Activated T-helper 1 cell treated with anti-CD3 and anti-CD28 coated beads, Interleukin-12 subunit alpha, Interleukin-12 subunit beta, Interleukin-2, Interleukin-4 antibody, amounts not matched to agents 30 ng/mL and 10 ng/mL and 1 ng/mL, durations not matched to agents 14 hours and 24 hours and 36 hours (primary cell): ENCODE data around the gene TBL1X. TPM values are rescaled to one million over a fixed set of nuclear protein-coding genes. Genes with fewer than 3 reads are reported as not detected.

Experiments
- DNase-seq: peaks from one replicate; pipeline ENCODE4 v3.0.0; 2021; ENCODE audit warnings: low spot score
- H3K27ac Mint-ChIP-seq: one replicate; pipeline ENCODE4 v1.8.0; 2021; ENCODE audit warnings: mild to moderate bottlenecking, mixed read lengths
- H3K27me3 Mint-ChIP-seq: one replicate; pipeline ENCODE4 v1.8.0; 2022; ENCODE audit warnings: mild to moderate bottlenecking, moderate library complexity, mixed read lengths; ENCODE audit not compliant: insufficient read depth
- H3K36me3 Mint-ChIP-seq: one replicate; pipeline ENCODE4 v1.8.0; 2021; ENCODE audit warnings: low read depth, mixed read lengths
- H3K4me1 Mint-ChIP-seq: one replicate; pipeline ENCODE4 v1.8.0; 2021; ENCODE audit warnings: low read depth, mixed read lengths
- H3K4me3 Mint-ChIP-seq: one replicate; pipeline ENCODE4 v1.8.0; 2021; ENCODE audit warnings: mild to moderate bottlenecking, moderate library complexity, mixed read lengths
- H3K9me3 Mint-ChIP-seq: one replicate; pipeline ENCODE4 v1.8.0; 2021; ENCODE audit warnings: mixed read lengths
- intact Hi-C: fragments of 100-400 bp; cut with micrococcal nuclease; formaldehyde crosslinking; loops from one replicate; pipeline ENCODE4 v1.15.1; 2024
- total RNA-seq: library from RNA; stranded (reverse); gene quantifications from 2 replicates; pipeline ENCODE4 v1.2.3, GENCODE V29; 2022

Gene TBL1X
- total RNA-seq, 1 donor from 2014 or later: 24.0 TPM

DNA sequence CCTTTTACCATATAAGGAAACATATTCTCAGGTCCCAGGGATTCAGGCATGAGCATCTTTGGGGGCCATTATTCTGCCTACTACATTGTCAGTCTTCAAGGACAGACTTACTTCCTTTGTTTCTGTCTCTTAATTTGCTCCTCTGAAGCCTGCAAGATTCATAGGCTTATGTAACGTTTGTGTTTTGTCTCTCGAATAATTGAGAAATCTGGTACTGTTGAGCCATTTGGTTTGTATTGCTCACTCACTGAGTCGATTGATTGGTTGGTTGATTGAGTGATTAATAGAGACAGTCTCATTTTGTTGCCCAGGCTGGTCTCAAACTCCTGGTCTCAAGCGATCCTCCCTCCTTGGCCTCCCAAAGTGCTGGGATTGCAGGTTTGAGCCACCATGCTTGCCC, 23.7 kb downstream of the TBL1X start:
- no peaks in the 10 kb centered on the region for H3K27me3 Mint-ChIP-seq
- H3K9me3 Mint-ChIP-seq: no peaks in the 10 kb centered on the region
- DNase-seq: no peak
- H3K27ac Mint-ChIP-seq: no peak overlapping the region
- intact Hi-C loops: no loop called here
- no peak overlapping the region for H3K4me3 Mint-ChIP-seq
- no peaks in the 10 kb centered on the region for H3K4me1 Mint-ChIP-seq
- H3K36me3 Mint-ChIP-seq: peaks cover 16% of the 10 kb centered on the region

DNA sequence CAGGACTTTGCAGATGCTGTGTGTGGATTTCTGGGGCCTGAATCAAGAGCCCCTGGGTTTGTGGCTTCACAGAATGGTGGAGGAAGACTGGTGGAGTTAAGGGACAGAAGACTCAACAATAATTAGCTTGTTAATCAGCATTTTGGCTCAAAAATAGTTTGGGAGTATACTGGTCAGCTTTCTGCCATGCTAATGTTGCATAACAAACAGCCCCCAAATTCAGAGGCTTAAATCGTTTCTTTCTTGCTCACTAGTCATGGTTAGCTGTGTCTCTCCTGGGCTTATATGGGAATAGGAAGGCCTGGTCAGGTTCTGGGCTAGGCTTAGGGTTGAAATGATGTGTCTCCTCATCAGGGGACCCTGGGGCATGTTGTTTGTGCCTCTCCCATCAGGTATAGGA, 24.4 kb downstream of the TBL1X start:
- no peaks in the 10 kb centered on the region for H3K27me3 Mint-ChIP-seq
- no peaks in the 10 kb centered on the region for H3K9me3 Mint-ChIP-seq
- H3K4me3 Mint-ChIP-seq: no peak overlapping the region
- no peaks in the 10 kb centered on the region for H3K4me1 Mint-ChIP-seq
- no peak overlapping the region for H3K27ac Mint-ChIP-seq
- DNase-seq: no peak
- H3K36me3 Mint-ChIP-seq: peaks cover 14% of the 10 kb centered on the region
- intact Hi-C loops: no loop called here

DNA sequence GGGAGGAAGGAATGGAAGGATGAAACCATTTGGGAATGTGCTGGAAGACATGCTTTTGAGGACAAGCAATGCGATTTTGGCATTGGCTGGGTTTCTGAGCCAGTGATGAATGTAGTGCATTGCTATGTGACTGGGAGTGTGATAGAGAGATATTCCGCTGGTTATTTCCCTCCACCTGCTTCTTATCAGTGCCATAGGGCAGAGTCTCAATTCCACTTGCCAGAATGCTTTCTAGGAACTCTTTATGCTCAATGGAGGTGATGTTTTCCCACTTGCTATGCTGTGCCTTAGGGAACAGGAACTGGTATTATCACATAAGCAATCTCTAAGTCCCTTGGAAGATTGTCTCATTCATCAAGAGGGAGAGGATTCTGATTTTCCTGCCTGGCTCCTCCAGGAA, 28.0 kb downstream of the TBL1X start:
- H3K27ac Mint-ChIP-seq: no peak overlapping the region
- H3K4me3 Mint-ChIP-seq: no peak overlapping the region
- no peaks in the 10 kb centered on the region for H3K27me3 Mint-ChIP-seq
- DNase-seq: no peak
- peaks cover 9% of the 10 kb centered on the region for H3K36me3 Mint-ChIP-seq
- H3K4me1 Mint-ChIP-seq: peaks cover 6% of the 10 kb centered on the region
- intact Hi-C loops: no loop called here
- H3K9me3 Mint-ChIP-seq: no peaks in the 10 kb centered on the region

- H3K27ac Mint-ChIP-seq: no peak overlapping the region
- H3K27me3 Mint-ChIP-seq: no peaks in the 10 kb centered on the region
- DNase-seq: no peak
- intact Hi-C loops: no loop called here
- H3K4me1 Mint-ChIP-seq: peaks cover 6% of the 10 kb centered on the region
- peaks cover 8% of the 10 kb centered on the region for H3K36me3 Mint-ChIP-seq
- no peak overlapping the region for H3K4me3 Mint-ChIP-seq
- H3K9me3 Mint-ChIP-seq: no peaks in the 10 kb centered on the region
Measured at GRCh38 chrX:9493936-9494335, 29.1 kb downstream of the TBL1X start.

DNA sequence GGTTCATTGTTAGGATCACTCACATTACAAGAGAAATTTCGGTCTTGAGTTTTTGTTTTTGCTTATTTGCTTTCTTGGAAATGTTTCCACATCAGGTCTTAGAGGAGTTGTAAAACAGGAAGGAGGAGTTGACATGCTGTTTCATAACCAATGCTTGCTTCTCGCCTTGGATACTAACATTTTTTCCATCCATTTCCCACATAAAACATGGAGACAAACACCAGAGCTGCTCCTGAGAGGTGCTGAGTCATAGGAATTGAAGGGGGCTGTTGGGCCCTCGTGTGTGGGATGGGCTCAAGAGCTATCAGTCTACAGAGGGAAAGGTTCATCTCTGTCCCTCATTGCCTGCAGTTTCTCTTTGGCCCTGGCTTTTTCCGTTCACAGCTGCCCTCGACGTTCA, 29.9 kb downstream of the TBL1X start:
- peaks cover 9% of the 10 kb centered on the region for H3K36me3 Mint-ChIP-seq
- no peaks in the 10 kb centered on the region for H3K27me3 Mint-ChIP-seq
- no peak for DNase-seq
- no peak overlapping the region for H3K4me3 Mint-ChIP-seq
- intact Hi-C loops: no loop called here
- H3K27ac Mint-ChIP-seq: no peak overlapping the region
- H3K9me3 Mint-ChIP-seq: no peaks in the 10 kb centered on the region
- H3K4me1 Mint-ChIP-seq: peaks cover 6% of the 10 kb centered on the region

DNA sequence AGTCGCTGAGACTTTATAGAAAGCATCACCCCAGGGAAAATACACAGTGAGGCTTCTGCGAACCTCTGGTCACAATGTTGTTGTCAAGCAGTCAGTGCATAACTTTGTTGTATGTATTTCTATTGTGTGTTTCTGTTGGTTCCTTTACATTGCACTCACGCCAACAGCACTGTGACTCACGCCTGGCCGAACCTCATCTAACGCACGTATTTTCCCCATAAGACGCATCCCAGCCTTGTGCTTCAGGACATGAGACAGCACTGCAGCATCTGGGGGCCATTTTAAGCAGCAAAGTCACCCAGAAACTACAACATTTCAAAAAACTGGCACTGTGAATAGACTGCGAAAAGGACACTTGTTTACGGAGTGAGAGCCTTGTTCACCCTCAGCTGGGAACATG, 30.6 kb downstream of the TBL1X start:
- Mint-ChIP-seq H3K27ac (no peak overlapping the region), H3K36me3 (peaks cover 9% of the 10 kb centered on the region), H3K4me3 (no peak overlapping the region), H3K4me1 (peaks cover 6% of the 10 kb centered on the region), H3K9me3 (no peaks in the 10 kb centered on the region), H3K27me3 (no peaks in the 10 kb centered on the region)
- no peak for DNase-seq
- intact Hi-C loops: no loop called here

DNA sequence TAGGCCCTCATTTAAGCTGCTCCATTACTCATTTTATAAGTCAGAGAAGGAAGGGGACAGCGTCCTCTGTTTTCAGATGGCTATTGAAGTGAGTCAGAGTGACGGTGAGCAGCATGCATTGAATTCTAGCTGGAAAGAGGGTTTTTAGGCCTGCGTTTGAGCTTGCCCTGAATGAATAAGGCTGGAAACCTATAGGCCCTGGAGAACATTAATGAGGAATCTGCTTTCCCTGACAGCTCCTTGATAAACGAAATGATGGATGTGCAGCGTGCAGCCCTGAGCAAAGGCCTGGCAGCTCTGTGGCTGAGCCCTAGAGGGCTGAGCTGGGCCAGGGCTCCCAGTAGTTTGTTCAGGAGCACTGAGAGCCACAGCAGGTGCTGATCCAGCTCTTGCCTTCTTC, 33.4 kb downstream of the TBL1X start:
- Mint-ChIP-seq H3K9me3 (no peaks in the 10 kb centered on the region), H3K36me3 (peaks cover 20% of the 10 kb centered on the region), H3K4me1 (peaks cover 6% of the 10 kb centered on the region), H3K27me3 (no peaks in the 10 kb centered on the region), H3K27ac (no peak overlapping the region), H3K4me3 (no peak overlapping the region)
- DNase-seq: no peak
- intact Hi-C loops: no loop called here

DNA sequence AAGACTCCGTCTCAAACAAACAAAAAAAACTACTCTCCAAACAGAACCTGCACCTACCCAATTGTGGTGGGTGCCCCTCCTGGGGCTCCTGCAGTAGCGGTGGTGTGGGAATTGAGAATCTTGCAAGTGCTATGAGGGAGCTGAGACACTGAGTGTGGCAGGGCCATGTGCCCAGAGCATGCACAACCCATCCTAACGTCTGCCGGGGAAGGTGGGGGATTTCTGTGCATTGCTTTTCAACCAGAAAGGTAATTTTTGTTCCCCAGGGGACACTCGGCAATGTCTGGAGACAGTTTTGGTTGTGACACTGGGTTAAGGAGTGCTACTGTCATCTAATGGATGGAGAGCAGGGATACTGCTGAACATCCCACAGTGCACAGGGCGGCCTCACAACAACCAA, 35.7 kb downstream of the TBL1X start:
- intact Hi-C loops: no loop called here
- DNase-seq: no peak
- Mint-ChIP-seq H3K27ac (no peak overlapping the region), H3K36me3 (peaks cover 35% of the 10 kb centered on the region), H3K27me3 (no peaks in the 10 kb centered on the region), H3K4me3 (no peak overlapping the region), H3K4me1 (no peaks in the 10 kb centered on the region), H3K9me3 (no peaks in the 10 kb centered on the region)

- Mint-ChIP-seq H3K36me3 (peaks cover 40% of the 10 kb centered on the region), H3K27me3 (no peaks in the 10 kb centered on the region), H3K9me3 (no peaks in the 10 kb centered on the region), H3K4me1 (no peaks in the 10 kb centered on the region), H3K4me3 (no peak overlapping the region), H3K27ac (no peak overlapping the region)
- no peak for DNase-seq
- intact Hi-C loops: no loop called here
Measured at GRCh38 chrX:9501362-9501761, 36.5 kb downstream of the TBL1X start.

- Mint-ChIP-seq H3K27ac (no peak overlapping the region), H3K27me3 (no peaks in the 10 kb centered on the region), H3K36me3 (peaks cover 40% of the 10 kb centered on the region), H3K4me3 (no peak overlapping the region), H3K9me3 (no peaks in the 10 kb centered on the region), H3K4me1 (no peaks in the 10 kb centered on the region)
- intact Hi-C loops: no loop called here
- DNase-seq: no peak
Measured at GRCh38 chrX:9503261-9503660, 38.4 kb downstream of the TBL1X start.

- Mint-ChIP-seq H3K4me1 (peaks cover 10% of the 10 kb centered on the region), H3K4me3 (no peak overlapping the region), H3K27me3 (no peaks in the 10 kb centered on the region), H3K36me3 (peaks cover 17% of the 10 kb centered on the region), H3K27ac (no peak overlapping the region), H3K9me3 (no peaks in the 10 kb centered on the region)
- intact Hi-C loops: no loop called here
- no peak for DNase-seq
Measured at GRCh38 chrX:9510366-9510765, 45.5 kb downstream of the TBL1X start.

GRCh38 chrX:9510980-9511379, 46.1 kb downstream of the TBL1X start:
- no peak overlapping the region for H3K27ac Mint-ChIP-seq
- no peak overlapping the region for H3K4me3 Mint-ChIP-seq
- intact Hi-C loops: no loop called here
- H3K36me3 Mint-ChIP-seq: peaks cover 14% of the 10 kb centered on the region
- no peaks in the 10 kb centered on the region for H3K27me3 Mint-ChIP-seq
- no peak for DNase-seq
- peaks cover 16% of the 10 kb centered on the region for H3K4me1 Mint-ChIP-seq
- no peaks in the 10 kb centered on the region for H3K9me3 Mint-ChIP-seq

- Mint-ChIP-seq H3K4me3 (no peak overlapping the region), H3K27me3 (no peaks in the 10 kb centered on the region), H3K4me1 (peaks cover 21% of the 10 kb centered on the region), H3K27ac (no peak overlapping the region), H3K9me3 (no peaks in the 10 kb centered on the region), H3K36me3 (peaks cover 12% of the 10 kb centered on the region)
- intact Hi-C loops: no loop called here
- no peak for DNase-seq
Measured at GRCh38 chrX:9515489-9515888, 50.6 kb downstream of the TBL1X start.

DNA sequence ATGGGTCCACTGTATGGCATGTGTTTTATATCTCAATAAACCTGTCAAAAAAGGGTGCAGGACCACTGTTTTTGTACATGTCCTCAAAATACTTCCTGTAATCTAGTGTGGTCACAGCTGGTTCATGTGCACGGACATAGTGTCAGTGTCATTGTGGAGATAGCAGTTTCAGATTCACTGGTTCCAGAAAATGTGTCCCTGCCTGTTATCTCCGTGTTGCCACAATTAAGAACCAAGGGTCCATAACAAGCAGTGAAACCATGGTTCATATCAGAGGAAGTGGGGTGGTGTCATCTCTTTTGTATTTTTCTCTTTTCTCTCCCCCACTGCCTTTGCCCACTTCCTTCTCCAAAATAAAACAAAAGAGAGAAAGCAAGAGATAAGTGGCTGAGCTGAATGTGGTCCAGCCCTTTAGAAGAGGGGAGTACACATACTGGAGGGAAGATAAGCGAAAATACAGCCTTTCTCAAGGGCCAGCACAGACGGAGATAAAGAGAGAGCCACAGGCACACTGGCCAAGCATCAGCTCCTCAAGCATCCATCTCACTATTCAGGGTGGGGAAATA, 51.2 kb downstream of the TBL1X start:
- H3K4me3 Mint-ChIP-seq: no peak overlapping the region
- no peaks in the 10 kb centered on the region for H3K27me3 Mint-ChIP-seq
- H3K27ac Mint-ChIP-seq: no peak overlapping the region
- no peaks in the 10 kb centered on the region for H3K9me3 Mint-ChIP-seq
- peaks cover 12% of the 10 kb centered on the region for H3K36me3 Mint-ChIP-seq
- peaks cover 21% of the 10 kb centered on the region for H3K4me1 Mint-ChIP-seq
- intact Hi-C loops: no loop called here
- no peak for DNase-seq
